OCI-LY3 (cell line): ENCODE measurements around the gene CDH4.

ENCODE experiments used
- H2AFZ ChIP-seq: fragments of 200-600, 300-600 bp; shearing (Covaris generic); 2 replicates; pipeline ENCODE4 v1.6.0; 2014; ENCODE audit warnings: antibody characterized with exemption, low read depth, low read length
- H3K27ac ChIP-seq: fragments of 200-600, 300-600 bp; sonication (generic); 2 replicates; pipeline ENCODE4 v1.5.1; 2014; ENCODE audit warnings: mild to moderate bottlenecking, low read length, moderate library complexity, mixed read lengths
- H3K27me3 ChIP-seq: fragments of 200-600, 300-600 bp; sonication (generic); 2 replicates; pipeline ENCODE4 v1.6.1; 2014; ENCODE audit warnings: low read depth, low read length, mixed read lengths
- H3K36me3 ChIP-seq: fragments of 200-600, 300-600 bp; sonication (generic); replicated peaks from 2 replicates; pipeline ENCODE3; 2014; ENCODE audit warnings: low read depth, low read length, mixed read lengths
- H3K4me1 ChIP-seq: fragments of 300-600, 200-600 bp; sonication (generic); 2 replicates; pipeline ENCODE4 v1.6.1; 2014; ENCODE audit warnings: low read length, mixed read lengths
- H3K4me2 ChIP-seq: fragments of 200-600, 300-600 bp; sonication (generic); 2 replicates; pipeline ENCODE4 v1.6.1; 2014; ENCODE audit warnings: low read length, mixed read lengths
- H3K4me3 ChIP-seq: fragments of 300-600, 200-600 bp; sonication (generic); 2 replicates; pipeline ENCODE4 v1.5.1; 2014; ENCODE audit warnings: antibody characterized with exemption, mild to moderate bottlenecking, low read length, moderate library complexity
- H3K79me2 ChIP-seq: fragments of 300-600, 200-600 bp; shearing (Covaris generic); 2 replicates; pipeline ENCODE4 v1.6.1; 2014; ENCODE audit warnings: mild to moderate bottlenecking, low read length, mixed read lengths
- H3K9ac ChIP-seq: fragments of 300-600, 200-600 bp; shearing (Covaris generic); 2 replicates; pipeline ENCODE4 v1.6.0; 2014; ENCODE audit warnings: mild to moderate bottlenecking, low read length, moderate library complexity
- H3K9me3 ChIP-seq: fragments of 200-600, 300-600 bp; shearing (Covaris generic); 2 replicates; pipeline ENCODE4 v1.6.1; 2014; ENCODE audit warnings: low read length, mixed read lengths; ENCODE audit not compliant: insufficient read depth
- H4K20me1 ChIP-seq: fragments of 200-600, 300-600 bp; sonication (generic); 2 replicates; pipeline ENCODE4 v1.6.1; 2016; ENCODE audit warnings: low read length, mixed read lengths; ENCODE audit not compliant: insufficient read depth
- CTCF ChIP-seq: fragments of 200-600, 300-600 bp; sonication (generic); IDR thresholded peaks from 2 replicates; pipeline ENCODE4 v1.5.1; 2014; ENCODE audit warnings: antibody characterized with exemption, low read length, low read depth
- EZH2phosphoT487 ChIP-seq: fragments of 200-600 bp; shearing (Covaris generic); IDR thresholded peaks from 2 replicates; pipeline ENCODE4 v1.6.1; 2018; ENCODE audit warnings: antibody characterized with exemption, mixed run types, low read depth

Gene CDH4

GRCh38 chr20:61601853-61602252 is 349.8 kb downstream of the CDH4 start:
- Histone ChIP-seq H3K27ac (no peak overlapping the region), H3K79me2 (no peaks in the 10 kb centered on the region), H3K36me3 (no peaks in the 10 kb centered on the region), H3K9ac (no peak overlapping the region), H3K4me1 (no peaks in the 10 kb centered on the region), H3K4me3 (no peak overlapping the region), H3K9me3 (no peaks in the 10 kb centered on the region), H2AFZ (no peak overlapping the region), H3K27me3 (no peaks in the 10 kb centered on the region), H3K4me2 (no peak overlapping the region), H4K20me1 (no peaks in the 10 kb centered on the region)
- TF ChIP-seq EZH2phosphoT487 (no peak), CTCF (no peak)

- Histone ChIP-seq H3K4me1 (no peaks in the 10 kb centered on the region), H3K9ac (no peak overlapping the region), H4K20me1 (no peaks in the 10 kb centered on the region), H3K27ac (no peak overlapping the region), H3K36me3 (no peaks in the 10 kb centered on the region), H3K9me3 (no peaks in the 10 kb centered on the region), H3K27me3 (no peaks in the 10 kb centered on the region), H3K4me3 (no peak overlapping the region), H2AFZ (no peak overlapping the region), H3K4me2 (no peak overlapping the region), H3K79me2 (no peaks in the 10 kb centered on the region)
- TF ChIP-seq CTCF = no peak
- TF ChIP-seq EZH2phosphoT487 = no peak
Measured at GRCh38 chr20:61603715-61604114, 351.7 kb downstream of the CDH4 start.

- H3K27ac ChIP-seq = no peak overlapping the region
- H3K4me1 ChIP-seq = no peaks in the 10 kb centered on the region
- H3K79me2 ChIP-seq = no peaks in the 10 kb centered on the region
- H3K9me3 ChIP-seq = no peaks in the 10 kb centered on the region
- no peaks in the 10 kb centered on the region for H3K36me3 ChIP-seq
- no peak overlapping the region for H2AFZ ChIP-seq
- H4K20me1 ChIP-seq = no peaks in the 10 kb centered on the region; the same call in 1 of the 2 replicates
- TF ChIP-seq CTCF (no peak), EZH2phosphoT487 (no peak)
- no peaks in the 10 kb centered on the region for H3K27me3 ChIP-seq
- no peak overlapping the region for H3K4me3 ChIP-seq
- H3K4me2 ChIP-seq = no peak overlapping the region
- H3K9ac ChIP-seq = no peak overlapping the region
Measured at GRCh38 chr20:61604549-61604948, 352.5 kb downstream of the CDH4 start.

GRCh38 chr20:61605283-61605682 is 353.2 kb downstream of the CDH4 start:
- no peak overlapping the region for H3K4me3 ChIP-seq
- no peaks in the 10 kb centered on the region for H3K27me3 ChIP-seq
- H3K79me2 ChIP-seq = no peaks in the 10 kb centered on the region
- no peaks in the 10 kb centered on the region for H3K36me3 ChIP-seq
- no peak overlapping the region for H3K27ac ChIP-seq
- TF ChIP-seq CTCF (no peak), EZH2phosphoT487 (no peak)
- no peaks in the 10 kb centered on the region for H3K9me3 ChIP-seq
- H2AFZ ChIP-seq = no peak overlapping the region
- H4K20me1 ChIP-seq = no peaks in the 10 kb centered on the region; the same call in 1 of the 2 replicates
- no peak overlapping the region for H3K9ac ChIP-seq
- no peaks in the 10 kb centered on the region for H3K4me1 ChIP-seq
- no peak overlapping the region for H3K4me2 ChIP-seq
